OCI-LY1 (cell line): Measurements from ENCODE around the gene UBIAD1.

Experiments used
- CTCF ChIP-seq: fragments of 200-600 bp; sonication (generic), shearing (Covaris generic); IDR thresholded peaks from 2 replicates; pipeline ENCODE4 v1.5.1; 2017; ENCODE audit warnings: mild to moderate bottlenecking, antibody characterized with exemption, low read length, moderate library complexity, mixed read lengths
- EZH2 ChIP-seq: fragments of 200-600 bp; sonication (generic), shearing (Covaris generic); IDR thresholded peaks from 2 replicates; pipeline ENCODE4 v1.8.0; 2017; ENCODE audit warnings: borderline replicate concordance, mixed run types, mild to moderate bottlenecking, antibody characterized with exemption, low read length, moderate library complexity, mixed read lengths

DNA sequence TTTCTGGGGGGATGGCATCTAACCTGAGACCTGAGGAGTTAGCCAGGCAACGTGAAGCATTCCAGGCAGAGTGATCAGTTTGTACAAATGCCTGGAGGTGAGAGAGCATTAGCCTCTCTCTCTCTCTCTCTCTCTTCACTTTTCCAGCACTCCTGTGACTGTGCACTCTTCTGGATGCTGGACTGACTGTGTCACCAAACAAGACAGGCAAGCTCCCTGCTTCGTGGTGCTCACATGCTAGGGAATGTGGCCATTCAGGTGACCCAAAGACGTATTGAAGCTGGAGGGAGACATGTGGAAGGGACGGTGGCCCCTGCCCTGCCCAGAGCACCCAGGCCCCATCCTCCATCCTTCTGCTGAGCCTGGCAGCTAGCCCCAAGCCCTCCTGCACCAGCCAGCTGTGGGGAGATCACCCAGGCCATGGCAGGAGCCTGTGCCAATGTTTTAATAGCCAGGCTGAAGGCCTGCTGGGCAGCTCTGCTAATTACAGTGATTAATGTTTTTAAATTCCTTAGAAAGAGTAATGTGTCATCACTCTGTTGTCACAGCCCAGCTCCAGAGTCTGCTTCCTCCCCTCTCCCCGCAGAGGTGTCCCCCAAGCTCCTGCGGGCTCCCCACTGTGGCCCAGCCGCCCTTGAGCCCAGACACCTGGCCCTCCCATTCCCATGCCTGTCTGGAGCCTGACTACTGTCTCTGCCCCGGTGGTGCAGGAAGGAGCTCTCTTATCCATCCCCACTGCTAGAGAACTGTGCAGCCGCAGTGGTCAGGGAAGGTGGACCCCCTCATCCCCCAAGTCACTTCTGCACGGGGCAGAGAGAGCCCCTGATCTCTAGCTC is 48.9 kb downstream of the UBIAD1 start:
- TF ChIP-seq CTCF, result no peak
- TF ChIP-seq EZH2, result no peak
